GM12865 (cell line): ENCODE results near the gene PNPLA5.

ENCODE experiments used
- DNase-seq: peaks from one replicate; pipeline ENCODE4 v3.0.0; 2010; ENCODE audit warnings: low read depth
- H3K4me3 ChIP-seq: 2 replicates; pipeline ENCODE4 v1.5.1; 2011; ENCODE audit warnings: mild to moderate bottlenecking, low read depth, low read length, control low read depth
- CTCF ChIP-seq: IDR thresholded peaks from 2 replicates; pipeline ENCODE4 v1.5.1; 2011; ENCODE audit warnings: low read length, control low read depth, low read depth, inconsistent platforms; ENCODE audit not compliant: insufficient read depth; ENCODE audit errors: missing control alignments

The PNPLA5 gene

GRCh38 chr22:43892183-43892894, 526 bp upstream of the PNPLA5 start:
- H3K4me3 ChIP-seq = no peak overlapping the region
- DNase-seq = no peak
- no peak for TF ChIP-seq CTCF

- DNase-seq = no peak
- no peak for TF ChIP-seq CTCF
- no peak overlapping the region for H3K4me3 ChIP-seq
Measured at GRCh38 chr22:43890901-43891331, 897 bp downstream of the PNPLA5 start.

GRCh38 chr22:43889860-43890253, 2.0 kb downstream of the PNPLA5 start:
- DNase-seq = no peak
- no peak overlapping the region for H3K4me3 ChIP-seq
- no peak for TF ChIP-seq CTCF

GRCh38 chr22:43889201-43889859, 2.5 kb downstream of the PNPLA5 start:
- TF ChIP-seq CTCF = no peak
- DNase-seq = no peak
- no peak overlapping the region for H3K4me3 ChIP-seq

- H3K4me3 ChIP-seq = no peak overlapping the region
- no peak for DNase-seq
- no peak for TF ChIP-seq CTCF
Measured at GRCh38 chr22:43888740-43889139, 3.1 kb downstream of the PNPLA5 start.

- no peak for DNase-seq
- no peak overlapping the region for H3K4me3 ChIP-seq
- no peak for TF ChIP-seq CTCF
Measured at GRCh38 chr22:43887391-43887790, 4.4 kb downstream of the PNPLA5 start.
